IPS-18c (cell line): ENCODE measurements around the gene SDHA.
"Not testable (repeated sequence)": the region's sequence is repeated elsewhere in the genome, so short reads cannot be mapped to it uniquely, and the experiment has no call there.

ENCODE experiments used
- H3K4me3 ChIP-seq: 2 replicates; pipeline ENCODE4 v1.7.0; 2013; ENCODE audit warnings: low read depth, mild to moderate bottlenecking, low read length, moderate library complexity; ENCODE audit not compliant: insufficient read depth
- H3K9me3 ChIP-seq: one replicate; pipeline ENCODE4 v1.6.1; 2013; ENCODE audit warnings: mild to moderate bottlenecking, low read length, moderate library complexity; ENCODE audit not compliant: control insufficient read depth, insufficient read depth

The SDHA gene

GRCh38 chr5:263275-263974, 45.3 kb downstream of the SDHA start:
- H3K9me3 ChIP-seq, H3K4me3 ChIP-seq: not testable (repeated sequence)

- no peak overlapping the region for H3K4me3 ChIP-seq
- H3K9me3 ChIP-seq: no peaks in the 10 kb centered on the region
These were observed 46.2 kb downstream of the SDHA start for GRCh38 chr5:264338-264737.

GRCh38 chr5:266311-267026, 48.3 kb downstream of the SDHA start:
- H3K4me3 ChIP-seq, H3K9me3 ChIP-seq: not testable (repeated sequence)

- Histone ChIP-seq H3K4me3 (no peak overlapping the region), H3K9me3 (no peaks in the 10 kb centered on the region)
These were observed 49.6 kb downstream of the SDHA start for GRCh38 chr5:267716-268115.

- Histone ChIP-seq H3K9me3 (no peaks in the 10 kb centered on the region), H3K4me3 (peak overlapping the region; percentile 40; the same call in 1 of the 2 replicates)
These were observed 52.2 kb downstream of the SDHA start for GRCh38 chr5:270340-270739.

GRCh38 chr5:271828-272167, 53.7 kb downstream of the SDHA start:
- H3K9me3 ChIP-seq: not testable (repeated sequence)
- H3K4me3 ChIP-seq: peak overlapping the region; percentile 89

- H3K9me3 ChIP-seq, H3K4me3 ChIP-seq: not testable (repeated sequence)
These were observed 55.0 kb downstream of the SDHA start for GRCh38 chr5:273091-273490.

- not testable (repeated sequence) for H3K4me3 ChIP-seq, H3K9me3 ChIP-seq
These were observed 55.4 kb downstream of the SDHA start for GRCh38 chr5:273491-273890.

GRCh38 chr5:274346-274745, 56.2 kb downstream of the SDHA start:
- H3K4me3 ChIP-seq: not testable (repeated sequence)

GRCh38 chr5:278646-279045, 60.5 kb downstream of the SDHA start:
- H3K4me3 ChIP-seq: no peak overlapping the region
- H3K9me3 ChIP-seq: no peaks in the 10 kb centered on the region

More at GRCh38 chr5:274346-274745, 56.2 kb downstream of the SDHA start:
- H3K9me3 ChIP-seq: not testable (repeated sequence)

- not testable (repeated sequence) for H3K9me3 ChIP-seq, H3K4me3 ChIP-seq
These were observed 61.0 kb downstream of the SDHA start for GRCh38 chr5:279051-279665.

GRCh38 chr5:285991-286557, 68.0 kb downstream of the SDHA start:
- no peaks in the 10 kb centered on the region for H3K9me3 ChIP-seq
- H3K4me3 ChIP-seq: no peak overlapping the region

GRCh38 chr5:290200-290599, 72.1 kb downstream of the SDHA start:
- not testable (repeated sequence) for H3K4me3 ChIP-seq, H3K9me3 ChIP-seq

- not testable (repeated sequence) for H3K9me3 ChIP-seq, H3K4me3 ChIP-seq
These were observed 73.2 kb downstream of the SDHA start for GRCh38 chr5:291345-291744.

GRCh38 chr5:294788-295187, 76.7 kb downstream of the SDHA start:
- not testable (repeated sequence) for H3K4me3 ChIP-seq, H3K9me3 ChIP-seq

- H3K9me3 ChIP-seq, H3K4me3 ChIP-seq: not testable (repeated sequence)
These were observed 78.1 kb downstream of the SDHA start for GRCh38 chr5:296207-296606.

- not testable (repeated sequence) for H3K9me3 ChIP-seq, H3K4me3 ChIP-seq
These were observed 78.8 kb downstream of the SDHA start for GRCh38 chr5:296954-297353.

GRCh38 chr5:297448-297847, 79.3 kb downstream of the SDHA start:
- H3K9me3 ChIP-seq, H3K4me3 ChIP-seq: not testable (repeated sequence)
